Keratinocyte (primary cell): ENCODE results near the gene RLBP1. TPM values are rescaled to one million over a fixed set of nuclear protein-coding genes. Genes with fewer than 3 reads are reported as not detected.

Experiments used
- DNase-seq: peaks from one replicate; pipeline ENCODE4 v3.0.0-alpha.2; 2011; ENCODE audit warnings: low read depth, missing footprints, low spot score
- FAIRE-seq: peaks from 2 replicates; lab custom pipeline; 2011; peaks lifted over from hg19 to GRCh38; lab: Jason Lieb, UNC
- H2AFZ ChIP-seq: 2 replicates; pipeline ENCODE4 v1.6.0; 2012; ENCODE audit warnings: low read length, control low read depth, inconsistent platforms; ENCODE audit not compliant: control insufficient read depth
- H3K27ac ChIP-seq: 2 replicates; pipeline ENCODE4 v1.5.1; 2011; ENCODE audit warnings: low read length; ENCODE audit not compliant: control insufficient read depth, insufficient read depth
- H3K27me3 ChIP-seq: 3 replicates; pipeline ENCODE4 v1.6.0; 2011; ENCODE audit warnings: low read length; ENCODE audit not compliant: control insufficient read depth, insufficient read depth; ENCODE audit errors: extremely low read depth
- H3K36me3 ChIP-seq, 2 experiments: 2 replicates in 1 of 2; 3 replicates in 1 of 2; pipeline ENCODE4 v1.5.1; 2011; ENCODE audit warnings: low read length in 2 of 2, mild to moderate bottlenecking in 1 of 2; ENCODE audit not compliant: control insufficient read depth in 2 of 2, insufficient read depth in 2 of 2; ENCODE audit errors: extremely low read depth in 1 of 2
- H3K4me1 ChIP-seq: 3 replicates; pipeline ENCODE4 v1.5.1; 2011; ENCODE audit warnings: low read length; ENCODE audit not compliant: control insufficient read depth, insufficient read depth; ENCODE audit errors: extremely low read depth
- H3K4me2 ChIP-seq: 3 replicates; pipeline ENCODE4 v1.6.0; 2011; ENCODE audit warnings: low read depth, low read length; ENCODE audit not compliant: control insufficient read depth, insufficient read depth; ENCODE audit errors: extremely low read depth
- H3K4me3 ChIP-seq, 3 experiments: fragments of 200-600 bp in 1 of 3; sonication (generic) in 1 of 3; 2 replicates in 2 of 3; 3 replicates in 1 of 3; pipeline ENCODE4 v1.5.1; 2011 to 2016; ENCODE audit warnings: low read length in 3 of 3, mild to moderate bottlenecking in 3 of 3, control low read depth in 2 of 3, inconsistent platforms in 1 of 3, low read depth in 1 of 3, mixed read lengths in 1 of 3, mixed run types in 1 of 3, moderate library complexity in 1 of 3; ENCODE audit not compliant: control insufficient read depth in 2 of 3, insufficient read depth in 2 of 3; ENCODE audit errors: extremely low read depth in 1 of 3
- H3K79me2 ChIP-seq: 2 replicates; pipeline ENCODE4 v1.6.0; 2012; ENCODE audit warnings: low read length; ENCODE audit not compliant: control insufficient read depth, insufficient read depth
- H3K9ac ChIP-seq: 3 replicates; pipeline ENCODE4 v1.6.0; 2011; ENCODE audit warnings: low read length; ENCODE audit not compliant: control insufficient read depth, insufficient read depth; ENCODE audit errors: extremely low read depth
- H3K9me1 ChIP-seq: 3 replicates; pipeline ENCODE4 v1.6.0; 2011; ENCODE audit warnings: low read length; ENCODE audit not compliant: control insufficient read depth, insufficient read depth; ENCODE audit errors: extremely low read depth
- H3K9me3 ChIP-seq: 2 replicates; pipeline ENCODE4 v1.5.1; 2012; ENCODE audit warnings: low read depth, low read length; ENCODE audit not compliant: control insufficient read depth
- H4K20me1 ChIP-seq: 3 replicates; pipeline ENCODE4 v1.6.0; 2011; ENCODE audit warnings: low read length; ENCODE audit not compliant: control insufficient read depth, insufficient read depth; ENCODE audit errors: extremely low read depth
- CTCF ChIP-seq, 3 experiments: IDR thresholded peaks in 1 of 3; conservative IDR thresholded peaks in 1 of 3; optimal IDR thresholded peaks in 1 of 3; 2 replicates in 2 of 3; 3 replicates in 1 of 3; pipeline versions ENCODE3 to v1.5.1; 2011; ENCODE audit warnings: low read length in 3 of 3, mild to moderate bottlenecking in 3 of 3, moderate library complexity in 2 of 3, control low read depth in 1 of 3, inconsistent platforms in 1 of 3; ENCODE audit not compliant: insufficient read depth in 2 of 3; ENCODE audit errors: extremely low read depth in 1 of 3
- EZH2 ChIP-seq: IDR thresholded peaks from one replicate; pipeline ENCODE4 v1.6.1; 2012; ENCODE audit warnings: inconsistent platforms, mild to moderate bottlenecking, low read length, moderate library complexity
- dilution Hi-C: fragments of 300-500 bp; cut with MboI; formaldehyde crosslinking; loops from one replicate; pipeline ENCODE4 v1.7.0; 2020; ENCODE audit warnings: low sequenced_read_pairs; ENCODE audit not compliant: extremely low pct_ligation_motif_present
- polyA plus RNA-seq, 5 experiments: library from polyadenylated mRNA; depleted of rRNA in 3 of 5; stranded (reverse) in 3 of 5; stranded (forward) in 1 of 5; unstranded in 1 of 5; fragments of >200 nt; gene quantifications; 1 replicate in 1 of 5; 2 replicates in 3 of 5; 3 replicates in 1 of 5; pipeline versions ENCODE4 v1.2.1 to v1.2.3, GENCODE V29; 2011 to 2012; ENCODE audit warnings: missing spikeins in 2 of 5, low read depth in 1 of 5, low replicate concordance in 1 of 5

The RLBP1 gene
- polyA plus RNA-seq, 1 donor (not counting 4 experiments of a cell fraction or from before 2014, with no cell fraction given), result not detected

- no peaks in the 10 kb centered on the region for H4K20me1 ChIP-seq
- no peak overlapping the region for H3K9ac ChIP-seq
- peaks cover 14% of the 10 kb centered on the region for H3K4me1 ChIP-seq
- dilution Hi-C loops, result no loop called here
- no peaks in the 10 kb centered on the region for H3K9me3 ChIP-seq
- peaks cover 0 to 1% of the 10 kb centered on the region in 2 experiments for H3K36me3 ChIP-seq
- no peak overlapping the region for H3K27ac ChIP-seq
- no peak overlapping the region for H3K4me3 ChIP-seq
- no peaks in the 10 kb centered on the region for H3K27me3 ChIP-seq
- FAIRE-seq, result no peak
- no peak overlapping the region for H2AFZ ChIP-seq
- DNase-seq, result no peak
- H3K9me1 ChIP-seq, result peaks cover 2% of the 10 kb centered on the region
- TF ChIP-seq EZH2 (no peak), CTCF (optimal IDR thresholded peaks at IDR 0.05 in 1 of 3, IDR thresholded peaks at IDR 0.05 in 1 of 3, conservative IDR thresholded peaks at IDR 0.05 in 1 of 3; ENCODE audit: extremely low read depth in 1 of 3, insufficient read depth in 2 of 3, low read length in 3 of 3) (no peak)
- no peak overlapping the region for H3K4me2 ChIP-seq
- H3K79me2 ChIP-seq, result no peaks in the 10 kb centered on the region
These were observed 19.8 kb downstream of the RLBP1 start for GRCh38 chr15:89201465-89202005.

- H3K27me3 ChIP-seq, result no peaks in the 10 kb centered on the region
- no peaks in the 10 kb centered on the region for H4K20me1 ChIP-seq
- no peak for DNase-seq
- no peak for TF ChIP-seq CTCF (optimal IDR thresholded peaks at IDR 0.05 in 1 of 3, IDR thresholded peaks at IDR 0.05 in 1 of 3, conservative IDR thresholded peaks at IDR 0.05 in 1 of 3; ENCODE audit: extremely low read depth in 1 of 3, insufficient read depth in 2 of 3, low read length in 3 of 3)
- no peak for TF ChIP-seq EZH2
- dilution Hi-C loops, result no loop called here
- no peak overlapping the region for H3K4me3 ChIP-seq
- peaks cover 14% of the 10 kb centered on the region for H3K4me1 ChIP-seq
- no peak for FAIRE-seq
- H3K9me1 ChIP-seq, result peaks cover 2% of the 10 kb centered on the region
- no peak overlapping the region for H3K4me2 ChIP-seq
- H2AFZ ChIP-seq, result no peak overlapping the region
- no peak overlapping the region for H3K27ac ChIP-seq
- peaks cover 0 to 7% of the 10 kb centered on the region in 2 experiments for H3K36me3 ChIP-seq
- H3K9ac ChIP-seq, result no peak overlapping the region
- H3K79me2 ChIP-seq, result no peaks in the 10 kb centered on the region
- no peaks in the 10 kb centered on the region for H3K9me3 ChIP-seq
These were observed 21.2 kb downstream of the RLBP1 start for GRCh38 chr15:89200182-89200581.
